GM12801 (cell line): Measurements from ENCODE around the gene CPPED1.

Source experiments
- TF ChIP-seq, protein P1 (sequence below): IDR thresholded peaks from one replicate; pipeline ENCODE4 v1.5.1; 2011; ENCODE audit warnings: control low read depth; ENCODE audit not compliant: insufficient read length; ENCODE audit errors: extremely low read depth

CPPED1 gene

GRCh38 chr16:12829096-12829888 lies 25.6 kb upstream of the CPPED1 start:
- TF ChIP-seq, protein P1, sequence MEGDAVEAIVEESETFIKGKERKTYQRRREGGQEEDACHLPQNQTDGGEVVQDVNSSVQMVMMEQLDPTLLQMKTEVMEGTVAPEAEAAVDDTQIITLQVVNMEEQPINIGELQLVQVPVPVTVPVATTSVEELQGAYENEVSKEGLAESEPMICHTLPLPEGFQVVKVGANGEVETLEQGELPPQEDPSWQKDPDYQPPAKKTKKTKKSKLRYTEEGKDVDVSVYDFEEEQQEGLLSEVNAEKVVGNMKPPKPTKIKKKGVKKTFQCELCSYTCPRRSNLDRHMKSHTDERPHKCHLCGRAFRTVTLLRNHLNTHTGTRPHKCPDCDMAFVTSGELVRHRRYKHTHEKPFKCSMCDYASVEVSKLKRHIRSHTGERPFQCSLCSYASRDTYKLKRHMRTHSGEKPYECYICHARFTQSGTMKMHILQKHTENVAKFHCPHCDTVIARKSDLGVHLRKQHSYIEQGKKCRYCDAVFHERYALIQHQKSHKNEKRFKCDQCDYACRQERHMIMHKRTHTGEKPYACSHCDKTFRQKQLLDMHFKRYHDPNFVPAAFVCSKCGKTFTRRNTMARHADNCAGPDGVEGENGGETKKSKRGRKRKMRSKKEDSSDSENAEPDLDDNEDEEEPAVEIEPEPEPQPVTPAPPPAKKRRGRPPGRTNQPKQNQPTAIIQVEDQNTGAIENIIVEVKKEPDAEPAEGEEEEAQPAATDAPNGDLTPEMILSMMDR, result no peak

- TF ChIP-seq, protein P1, result no peak
These were observed 24.5 kb upstream of the CPPED1 start for GRCh38 chr16:12828206-12828605.

- TF ChIP-seq, protein P1, result no peak
These were observed 22.9 kb upstream of the CPPED1 start for GRCh38 chr16:12826559-12826958.

DNA sequence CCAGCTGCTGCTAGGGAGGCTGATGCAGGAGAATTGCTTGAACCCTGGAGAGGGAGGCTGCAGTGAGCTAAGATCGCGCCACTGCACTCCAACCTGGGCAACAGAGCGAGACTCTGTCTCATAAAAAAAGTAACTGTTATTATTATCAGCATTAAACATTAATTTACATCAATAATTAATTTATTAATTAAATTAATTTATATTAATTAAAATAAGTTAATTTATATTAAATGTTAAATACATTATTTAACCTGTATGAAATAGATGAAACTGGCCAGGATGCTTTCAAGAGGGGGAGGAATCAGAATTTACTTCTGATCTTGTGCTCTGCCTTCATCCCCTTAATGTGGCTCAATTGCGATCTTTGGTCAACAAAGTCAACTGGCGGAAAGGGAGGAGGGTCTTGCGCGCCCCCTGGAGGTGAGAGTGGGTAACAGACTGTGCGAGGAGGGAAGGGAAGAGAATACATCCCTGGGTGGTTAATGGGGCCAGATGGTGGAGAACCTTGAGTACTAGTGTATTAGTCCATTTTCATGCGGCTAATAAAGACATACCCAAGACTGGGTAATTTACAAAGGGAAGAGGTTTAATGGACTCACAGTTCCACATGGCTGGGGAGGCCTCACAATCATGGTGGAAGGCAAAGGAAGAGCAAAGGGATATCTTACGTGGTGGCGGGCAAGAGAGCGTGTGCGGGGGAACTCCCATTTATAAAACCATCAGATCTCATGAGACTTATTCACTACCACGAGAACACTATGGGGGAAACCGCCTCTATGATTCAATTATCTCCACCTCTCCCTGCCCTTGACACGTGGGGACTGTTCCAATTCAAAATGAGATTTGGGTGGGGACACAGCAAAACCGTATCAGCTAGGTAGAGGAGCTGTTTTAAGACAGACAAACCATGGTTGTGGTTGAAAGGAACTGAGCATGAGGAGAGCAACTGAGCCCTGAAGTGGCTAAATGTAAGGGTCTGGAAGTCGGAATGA lies 15.7 kb upstream of the CPPED1 start:
- TF ChIP-seq, protein P1, result no peak

DNA sequence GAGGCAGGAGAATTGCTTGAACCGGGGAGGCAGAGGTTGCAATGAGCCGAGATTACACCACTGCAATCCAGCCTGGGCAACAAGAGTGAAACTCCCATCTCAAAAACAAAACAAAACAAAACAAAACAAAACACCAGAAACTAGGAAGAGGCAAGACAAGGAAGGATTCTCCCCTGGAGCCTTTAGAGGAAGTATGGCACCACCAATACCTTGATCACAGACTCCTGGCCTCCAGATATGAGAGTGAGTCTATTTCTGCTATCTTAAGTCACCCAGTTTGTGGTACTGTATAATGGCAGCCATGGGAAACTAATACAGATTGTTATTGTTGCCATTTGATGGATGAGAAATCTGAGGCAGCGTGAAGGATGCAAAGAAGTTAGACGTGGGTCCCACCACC lies 14.6 kb upstream of the CPPED1 start:
- TF ChIP-seq, protein P1, result no peak

DNA sequence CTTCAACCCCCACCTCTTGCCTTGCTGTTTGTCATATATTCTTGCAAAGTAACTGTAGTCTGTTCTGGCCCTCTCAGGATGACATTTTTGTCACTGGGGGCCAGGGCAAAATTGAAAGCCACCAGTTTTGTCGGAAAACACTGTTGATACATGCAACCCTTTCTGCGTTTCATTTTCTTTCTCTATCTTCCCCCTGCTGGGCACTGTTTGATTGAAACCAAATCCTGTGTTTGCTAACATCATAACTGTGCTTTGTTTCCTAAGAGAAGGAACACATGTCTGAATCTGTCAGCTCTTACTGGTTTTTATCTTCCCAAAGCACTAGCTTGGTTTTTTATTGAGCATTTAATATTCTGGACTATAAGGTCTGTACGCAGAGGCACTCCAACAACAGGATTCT lies 11.7 kb upstream of the CPPED1 start:
- TF ChIP-seq, protein P1, result no peak
